ENCODE data around the gene NEURL1B.
A peak's percentile ranks its signal among the peaks of the same experiment; 100 is the strongest.

The NEURL1B gene

DNA sequence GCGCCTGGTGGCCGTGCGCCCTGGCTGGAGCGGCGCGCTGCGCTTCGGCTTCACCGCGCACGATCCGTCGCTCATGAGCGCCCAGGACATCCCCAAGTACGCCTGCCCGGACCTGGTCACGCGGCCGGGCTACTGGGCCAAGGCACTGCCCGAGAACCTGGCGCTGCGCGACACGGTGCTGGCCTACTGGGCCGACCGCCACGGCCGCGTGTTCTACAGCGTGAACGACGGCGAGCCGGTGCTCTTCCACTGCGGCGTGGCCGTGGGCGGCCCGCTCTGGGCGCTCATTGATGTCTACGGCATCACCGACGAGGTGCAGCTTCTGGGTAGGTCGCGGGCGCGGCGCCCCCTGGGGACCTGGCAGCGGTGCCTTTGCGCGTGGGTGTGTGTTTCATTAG, 28.9 kb downstream of the NEURL1B start:
- TF ChIP-seq, protein P1, sequence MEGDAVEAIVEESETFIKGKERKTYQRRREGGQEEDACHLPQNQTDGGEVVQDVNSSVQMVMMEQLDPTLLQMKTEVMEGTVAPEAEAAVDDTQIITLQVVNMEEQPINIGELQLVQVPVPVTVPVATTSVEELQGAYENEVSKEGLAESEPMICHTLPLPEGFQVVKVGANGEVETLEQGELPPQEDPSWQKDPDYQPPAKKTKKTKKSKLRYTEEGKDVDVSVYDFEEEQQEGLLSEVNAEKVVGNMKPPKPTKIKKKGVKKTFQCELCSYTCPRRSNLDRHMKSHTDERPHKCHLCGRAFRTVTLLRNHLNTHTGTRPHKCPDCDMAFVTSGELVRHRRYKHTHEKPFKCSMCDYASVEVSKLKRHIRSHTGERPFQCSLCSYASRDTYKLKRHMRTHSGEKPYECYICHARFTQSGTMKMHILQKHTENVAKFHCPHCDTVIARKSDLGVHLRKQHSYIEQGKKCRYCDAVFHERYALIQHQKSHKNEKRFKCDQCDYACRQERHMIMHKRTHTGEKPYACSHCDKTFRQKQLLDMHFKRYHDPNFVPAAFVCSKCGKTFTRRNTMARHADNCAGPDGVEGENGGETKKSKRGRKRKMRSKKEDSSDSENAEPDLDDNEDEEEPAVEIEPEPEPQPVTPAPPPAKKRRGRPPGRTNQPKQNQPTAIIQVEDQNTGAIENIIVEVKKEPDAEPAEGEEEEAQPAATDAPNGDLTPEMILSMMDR (IDR thresholded peaks at IDR 0.05) = no peak
- H3K9me3 ChIP-seq = no peaks in the 10 kb centered on the region
- intact Hi-C loops (cut with DNase I; ENCODE audit: low total_unique reads) = no loop called here
- no peaks in the 10 kb centered on the region for H3K27me3 ChIP-seq
- H3K27ac ChIP-seq = no peak overlapping the region
- no peak overlapping the region for H3K4me3 ChIP-seq
- peaks cover 0 to 14% (median 14%) of the 10 kb centered on the region in 3 donors for H3K36me3 ChIP-seq
- peaks cover 0 to 36% (median 17%) of the 10 kb centered on the region in 4 donors for H3K4me1 ChIP-seq
- DNase-seq = peak in 1 of 2 donors; percentile 56

DNA sequence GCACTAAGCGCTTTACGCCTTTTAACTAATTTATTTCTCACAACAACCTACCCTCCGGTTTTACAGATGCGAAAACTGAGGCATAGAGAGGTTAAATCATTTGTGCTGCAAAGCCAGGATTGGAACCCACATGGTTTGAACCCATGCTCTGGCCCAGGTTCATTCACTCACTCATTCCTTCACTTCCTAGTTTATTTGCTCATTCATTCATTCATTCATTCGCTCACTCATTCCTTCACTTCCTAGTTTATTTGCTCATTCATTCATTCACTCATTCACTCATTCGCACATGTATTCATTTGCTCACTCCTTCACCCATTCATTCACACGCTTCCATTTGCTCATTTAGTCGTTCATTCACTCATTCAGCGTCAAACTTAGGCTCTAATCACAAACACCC, 29.4 kb downstream of the NEURL1B start:
- Histone ChIP-seq H3K4me3 (no peak overlapping the region), H3K27ac (no peak overlapping the region), H3K36me3 (peaks cover 0 to 14% (median 14%) of the 10 kb centered on the region in 3 donors), H3K9me3 (no peaks in the 10 kb centered on the region), H3K27me3 (no peaks in the 10 kb centered on the region), H3K4me1 (peaks cover 0 to 32% (median 13%) of the 10 kb centered on the region in 4 donors)
- no peak for DNase-seq
- TF ChIP-seq, protein P1 (IDR thresholded peaks at IDR 0.05) = no peak
- intact Hi-C loops (cut with DNase I; ENCODE audit: low total_unique reads) = no loop called here

DNA sequence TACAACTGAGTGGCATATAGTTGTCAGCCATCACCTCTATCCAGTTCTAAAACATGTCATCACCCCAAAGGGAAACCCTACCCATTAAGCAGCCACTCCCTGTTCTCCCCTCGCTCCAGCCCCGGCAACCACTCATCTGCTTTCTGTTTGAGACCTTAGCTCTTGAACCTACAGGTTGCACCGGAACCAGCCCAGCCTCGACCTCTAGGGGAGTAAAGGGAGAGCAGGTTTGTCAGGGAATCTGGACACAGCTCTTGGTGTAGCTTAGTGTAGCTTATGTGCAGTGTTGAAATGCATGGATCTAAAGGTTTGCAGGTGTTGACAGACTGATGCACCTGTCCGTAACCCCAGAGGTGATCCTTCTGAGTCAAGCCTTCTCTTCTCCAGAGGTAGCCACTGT, 30.0 kb downstream of the NEURL1B start:
- H3K27ac ChIP-seq = no peak overlapping the region
- no peaks in the 10 kb centered on the region for H3K9me3 ChIP-seq
- H3K36me3 ChIP-seq = peaks cover 0 to 14% (median 14%) of the 10 kb centered on the region in 3 donors
- H3K4me1 ChIP-seq = peaks cover 0 to 25% (median 10%) of the 10 kb centered on the region in 4 donors
- TF ChIP-seq, protein P1 (IDR thresholded peaks at IDR 0.05) = no peak
- no peaks in the 10 kb centered on the region for H3K27me3 ChIP-seq
- intact Hi-C loops (cut with DNase I; ENCODE audit: low total_unique reads) = no loop called here
- DNase-seq = peak in 1 of 2 donors; percentile 24
- H3K4me3 ChIP-seq = no peak overlapping the region

DNA sequence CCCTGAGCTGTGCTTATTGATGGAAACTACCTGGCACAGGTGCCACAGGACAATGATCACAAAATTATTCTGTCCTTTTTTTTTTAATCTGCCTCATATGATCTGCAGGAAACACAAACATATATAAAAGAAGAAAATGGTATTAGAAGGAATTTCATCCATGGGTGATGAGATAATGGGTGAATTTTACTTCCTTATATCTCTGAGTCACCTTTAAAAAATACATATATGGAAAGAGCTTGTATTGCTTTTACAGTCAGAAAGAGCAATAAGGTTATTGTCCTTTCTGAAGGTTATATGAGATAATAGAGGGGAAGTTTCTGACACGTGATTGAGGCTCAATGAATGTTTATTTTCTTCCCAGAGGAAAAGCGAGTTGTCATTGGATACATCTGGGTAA, 31.6 kb downstream of the NEURL1B start:
- H3K4me1 ChIP-seq = peaks cover 0 to 19% (median 10%) of the 10 kb centered on the region in 4 donors
- no peak overlapping the region for H3K4me3 ChIP-seq
- H3K9me3 ChIP-seq = no peaks in the 10 kb centered on the region
- intact Hi-C loops (cut with DNase I; ENCODE audit: low total_unique reads) = no loop called here
- no peaks in the 10 kb centered on the region for H3K27me3 ChIP-seq
- TF ChIP-seq, protein P1 (IDR thresholded peaks at IDR 0.05) = no peak
- peaks cover 0 to 14% (median 14%) of the 10 kb centered on the region in 3 donors for H3K36me3 ChIP-seq
- H3K27ac ChIP-seq = no peak overlapping the region
- no peak for DNase-seq

DNA sequence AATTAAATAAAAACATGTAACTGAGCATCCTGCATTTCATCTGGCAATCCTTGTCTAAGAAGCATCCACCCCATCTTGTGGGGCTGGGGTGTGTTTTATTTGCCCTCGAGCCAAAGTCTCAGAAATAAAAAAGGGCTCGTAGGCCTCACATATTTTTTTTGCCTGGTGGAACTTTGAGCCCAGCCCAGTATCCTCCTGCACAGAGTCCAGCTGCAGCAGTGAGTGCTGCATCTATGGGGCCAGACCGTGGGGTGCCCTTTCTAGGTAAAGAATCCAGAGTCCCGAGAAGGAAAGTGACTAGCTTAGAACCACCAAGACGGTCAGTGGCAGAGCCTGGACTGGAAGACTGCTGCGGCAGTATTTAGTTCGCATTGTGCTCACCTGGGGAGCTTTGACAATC, 33.1 kb downstream of the NEURL1B start:
- no peaks in the 10 kb centered on the region for H3K9me3 ChIP-seq
- peaks cover 0 to 14% (median 14%) of the 10 kb centered on the region in 3 donors for H3K36me3 ChIP-seq
- TF ChIP-seq, protein P1 (IDR thresholded peaks at IDR 0.05) = no peak
- H3K4me1 ChIP-seq = peaks cover 0 to 14% (median 8%) of the 10 kb centered on the region in 4 donors
- H3K27ac ChIP-seq = no peak overlapping the region
- intact Hi-C loops (cut with DNase I; ENCODE audit: low total_unique reads) = no loop called here
- peak in 1 of 2 donors; percentile 59 for DNase-seq
- no peak overlapping the region for H3K4me3 ChIP-seq
- no peaks in the 10 kb centered on the region for H3K27me3 ChIP-seq
